B cell (primary cell): ENCODE measurements around the gene PIK3R2. TPM values are rescaled to one million over a fixed set of nuclear protein-coding genes. Genes with fewer than 3 reads are reported as not detected.

Source experiments
- ATAC-seq: fragments of 200-7000 bp; cut with Tn5 transposase; one replicate; pipeline ENCODE4 v1.10.0; 2021; ENCODE audit warnings: low read depth, mild to moderate bottlenecking, moderate number of reproducible peaks, moderate library complexity
- CTCF ChIA-PET: fragments of 350-600 bp; sonication (Branson Sonifier 250); formaldehyde crosslinking; loops from one replicate; lab custom pipeline; 2021; ENCODE audit warnings: antibody characterized with exemption, inconsistent platforms; lab: Charles Lee
- POLR2A ChIA-PET: fragments of 350-600 bp; sonication (Branson Sonifier 250); formaldehyde crosslinking; loops from one replicate; lab custom pipeline; 2021; ENCODE audit warnings: antibody characterized with exemption; lab: Charles Lee
- DNase-seq: peaks from one replicate; pipeline ENCODE4 v3.0.0; 2013
- H2AFZ ChIP-seq: 2 replicates; pipeline ENCODE4 v1.6.1; 2012; ENCODE audit warnings: mild to moderate bottlenecking, low read depth, low read length; ENCODE audit not compliant: insufficient read depth, poor library complexity, severe bottlenecking
- H3K27ac ChIP-seq, 2 donors: 1 replicate in 1 of 2; 2 replicates in 1 of 2; pipeline ENCODE4 v1.5.1; 2012 to 2013; ENCODE audit warnings: low read length in 2 of 2, mild to moderate bottlenecking in 2 of 2, moderate library complexity in 1 of 2
- H3K27me3 ChIP-seq, 4 experiments: fragments of 200-600 bp in 1 of 4; sonication (generic) in 1 of 4; replicated peaks in 1 of 4; 1 replicate in 2 of 4; 2 replicates in 2 of 4; pipeline versions ENCODE4 v1.6.1 to v1.7.0; 2013 to 2016; ENCODE audit warnings: low read length in 3 of 4, mild to moderate bottlenecking in 2 of 4, mixed read lengths in 1 of 4, moderate library complexity in 1 of 4; ENCODE audit not compliant: insufficient read depth in 4 of 4, control insufficient read depth in 3 of 4; ENCODE audit errors: control extremely low read depth in 1 of 4
- H3K36me3 ChIP-seq, 2 experiments: replicated peaks in 1 of 2; 1 replicate in 1 of 2; 2 replicates in 1 of 2; pipeline versions ENCODE4 v1.6.1 to v1.7.1; 2013; ENCODE audit warnings: low read length in 1 of 2; ENCODE audit not compliant: insufficient read depth in 2 of 2, control insufficient read depth in 1 of 2; ENCODE audit errors: control extremely low read depth in 1 of 2, extremely low read depth in 1 of 2
- H3K4me1 ChIP-seq, 2 donors: fragments of 200-600 bp in 1 of 2; sonication (generic) in 1 of 2; 1 replicate in 1 of 2; 2 replicates in 1 of 2; pipeline versions ENCODE4 v1.5.1 to v1.6.1; 2013 to 2017; ENCODE audit warnings: low read length in 2 of 2; ENCODE audit not compliant: control insufficient read depth in 2 of 2, insufficient read depth in 2 of 2
- H3K4me2 ChIP-seq: replicated peaks from 2 replicates; pipeline ENCODE3; 2012; ENCODE audit warnings: mild to moderate bottlenecking, low read depth, low read length; ENCODE audit not compliant: poor library complexity, severe bottlenecking
- H3K4me3 ChIP-seq, 5 experiments: fragments of 200-600 bp in 1 of 5; sonication (generic) in 1 of 5; 1 replicate in 3 of 5; 2 replicates in 2 of 5; pipeline versions ENCODE4 v1.5.1 to v1.7.0; 2011 to 2016; ENCODE audit warnings: low read length in 4 of 5, mild to moderate bottlenecking in 4 of 5, low read depth in 2 of 5, control low read depth in 1 of 5, moderate library complexity in 1 of 5; ENCODE audit not compliant: insufficient read depth in 1 of 5; ENCODE audit errors: control extremely low read depth in 1 of 5, extremely low read depth in 1 of 5
- H3K79me2 ChIP-seq: fragments of 200-600 bp; sonication (generic); one replicate; pipeline ENCODE4 v1.6.0; 2016; ENCODE audit warnings: low read length; ENCODE audit not compliant: control insufficient read depth, insufficient read depth
- H3K9ac ChIP-seq: fragments of 200-600 bp; sonication (generic); 2 replicates; pipeline ENCODE4 v1.6.1; 2017; ENCODE audit warnings: mild to moderate bottlenecking, low read length, moderate library complexity
- H3K9me3 ChIP-seq, 3 donors: one replicate each; pipeline versions ENCODE4 v1.6.1 to v1.7.1; 2013; ENCODE audit warnings: low read length in 2 of 3; ENCODE audit not compliant: control insufficient read depth in 2 of 3, insufficient read depth in 1 of 3; ENCODE audit errors: control extremely low read depth in 1 of 3
- H4K20me1 ChIP-seq: 2 replicates; pipeline ENCODE4 v1.6.0; 2012; ENCODE audit warnings: mild to moderate bottlenecking, low read length; ENCODE audit not compliant: insufficient read depth, control insufficient read depth, poor library complexity, severe bottlenecking
- H3K27ac Mint-ChIP-seq: one replicate; pipeline ENCODE4 v1.8.0; 2021; ENCODE audit warnings: mixed read lengths
- H3K27me3 Mint-ChIP-seq: one replicate; pipeline ENCODE4 v1.8.0; 2021; ENCODE audit warnings: mixed read lengths
- H3K4me1 Mint-ChIP-seq: one replicate; pipeline ENCODE4 v1.8.0; 2021; ENCODE audit warnings: mixed read lengths
- H3K4me3 Mint-ChIP-seq: one replicate; pipeline ENCODE4 v1.8.0; 2021; ENCODE audit warnings: mixed read lengths
- H3K9me3 Mint-ChIP-seq: one replicate; pipeline ENCODE4 v1.8.0; 2022; ENCODE audit warnings: mixed read lengths; ENCODE audit not compliant: insufficient read depth
- EZH2 ChIP-seq: IDR thresholded peaks from 2 replicates; pipeline ENCODE4 v1.6.1; 2012; ENCODE audit warnings: borderline replicate concordance, low read depth, mild to moderate bottlenecking, moderate library complexity, low read length; ENCODE audit not compliant: insufficient read depth, poor library complexity, severe bottlenecking
- WGBS: methylation state at CpG from one replicate; pipeline ENCODE4 v1.1.5; 2013; ENCODE audit warnings: missing lambda C conversion rate; ENCODE audit not compliant: insufficient coverage; 5-methylcytosine and 5-hydroxymethylcytosine counted together
- intact Hi-C: fragments of 100-400 bp; cut with micrococcal nuclease; formaldehyde crosslinking; loops from one replicate; pipeline ENCODE4 v1.10.0; 2022
- polyA plus RNA-seq: library from polyadenylated mRNA; depleted of rRNA; stranded (reverse); fragments of >200 nt; gene quantifications from 2 replicates; pipeline ENCODE4 v1.2.3, GENCODE V29; 2012
- total RNA-seq, 2 donors: library from RNA; stranded (reverse); fragments of 120-200 nt in 1 of 2; gene quantifications; 1 replicate in 1 of 2; 2 replicates in 1 of 2; pipeline versions ENCODE4 v1.2.3 to v1.2.4, GENCODE V29; 2013 to 2022
- TF ChIP-seq, protein P1 (sequence below): fragments of 200-600 bp; IDR thresholded peaks from one replicate; pipeline ENCODE4 v1.8.0; 2022; ENCODE audit warnings: antibody characterized with exemption, mild to moderate bottlenecking

PIK3R2 gene
- total and polyA plus RNA-seq, 2 donors (not counting 1 experiment from before 2014, with no cell fraction given) = 8.5 to 15.8 TPM

DNA sequence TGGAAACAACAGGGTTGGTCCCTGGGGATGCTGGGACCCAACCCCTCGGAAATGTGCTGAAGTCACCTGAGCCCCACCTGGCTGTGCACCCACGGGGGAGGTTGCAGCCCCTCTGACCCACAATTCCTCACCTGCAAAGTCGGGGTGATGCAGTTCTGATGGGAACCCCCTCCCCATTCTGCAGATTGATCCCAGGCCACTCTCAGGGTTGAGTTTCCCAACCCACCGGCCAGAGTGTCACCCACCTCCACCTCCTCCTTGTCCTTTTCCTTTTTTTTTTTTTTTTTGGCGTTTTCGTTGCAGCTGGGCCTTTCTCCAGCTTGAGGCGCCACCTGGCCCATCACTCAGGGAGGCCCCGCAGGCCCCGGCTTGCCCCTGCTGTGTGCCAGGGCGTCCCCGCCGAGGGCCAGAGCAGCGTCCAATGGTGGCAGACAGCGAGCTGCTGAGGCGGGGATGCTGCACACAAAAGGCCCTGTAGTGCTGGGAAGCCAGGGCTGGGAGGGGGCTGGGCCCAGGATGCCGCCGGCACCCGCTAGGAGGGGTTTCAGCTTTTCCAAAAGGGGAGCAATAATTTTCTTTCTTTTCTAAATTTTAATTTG lies 4.6 kb downstream of the PIK3R2 start:
- no peaks in the 10 kb centered on the region for H3K27me3 ChIP-seq
- 75% methylated on average over 12 of the region's 18 CpGs for WGBS
- no peak overlapping the region for H3K4me3 ChIP-seq
- peaks cover 0 to 6% of the 10 kb centered on the region in 2 experiments for H3K36me3 ChIP-seq
- peaks cover 17% of the 10 kb centered on the region for H4K20me1 ChIP-seq
- H3K9me3 ChIP-seq = no peaks in the 10 kb centered on the region
- TF ChIP-seq, protein P1, sequence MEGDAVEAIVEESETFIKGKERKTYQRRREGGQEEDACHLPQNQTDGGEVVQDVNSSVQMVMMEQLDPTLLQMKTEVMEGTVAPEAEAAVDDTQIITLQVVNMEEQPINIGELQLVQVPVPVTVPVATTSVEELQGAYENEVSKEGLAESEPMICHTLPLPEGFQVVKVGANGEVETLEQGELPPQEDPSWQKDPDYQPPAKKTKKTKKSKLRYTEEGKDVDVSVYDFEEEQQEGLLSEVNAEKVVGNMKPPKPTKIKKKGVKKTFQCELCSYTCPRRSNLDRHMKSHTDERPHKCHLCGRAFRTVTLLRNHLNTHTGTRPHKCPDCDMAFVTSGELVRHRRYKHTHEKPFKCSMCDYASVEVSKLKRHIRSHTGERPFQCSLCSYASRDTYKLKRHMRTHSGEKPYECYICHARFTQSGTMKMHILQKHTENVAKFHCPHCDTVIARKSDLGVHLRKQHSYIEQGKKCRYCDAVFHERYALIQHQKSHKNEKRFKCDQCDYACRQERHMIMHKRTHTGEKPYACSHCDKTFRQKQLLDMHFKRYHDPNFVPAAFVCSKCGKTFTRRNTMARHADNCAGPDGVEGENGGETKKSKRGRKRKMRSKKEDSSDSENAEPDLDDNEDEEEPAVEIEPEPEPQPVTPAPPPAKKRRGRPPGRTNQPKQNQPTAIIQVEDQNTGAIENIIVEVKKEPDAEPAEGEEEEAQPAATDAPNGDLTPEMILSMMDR = no peak
- TF ChIP-seq EZH2 = no peak
- no peak overlapping the region for H2AFZ ChIP-seq
- H3K9me3 Mint-ChIP-seq = no peaks in the 10 kb centered on the region
- ATAC-seq (no peak), DNase-seq (no peak)
- no peak overlapping the region for H3K9ac ChIP-seq
- H3K4me2 ChIP-seq = no peak overlapping the region
- no peak overlapping the region for H3K4me3 Mint-ChIP-seq
- ChIA-PET CTCF (interaction anchor here (0.6 kb wide), 1 partner anchor 88 kb away, joined by 3 read pairs; no protein-coding TSS in a partner anchor), POLR2A (interaction anchor here (0.6 kb wide), 1 partner anchor 98 kb away, joined by 4 read pairs; a partner anchor contains a TSS)
- no peak overlapping the region for H3K27ac Mint-ChIP-seq
- intact Hi-C loops = no loop called here
- H3K27me3 Mint-ChIP-seq = no peaks in the 10 kb centered on the region
- H3K4me1 Mint-ChIP-seq = peaks cover 24% of the 10 kb centered on the region
- H3K4me1 ChIP-seq = peaks cover 22 to 32% of the 10 kb centered on the region in 2 donors
- no peak overlapping the region for H3K27ac ChIP-seq
- H3K79me2 ChIP-seq = peaks cover 18% of the 10 kb centered on the region

DNA sequence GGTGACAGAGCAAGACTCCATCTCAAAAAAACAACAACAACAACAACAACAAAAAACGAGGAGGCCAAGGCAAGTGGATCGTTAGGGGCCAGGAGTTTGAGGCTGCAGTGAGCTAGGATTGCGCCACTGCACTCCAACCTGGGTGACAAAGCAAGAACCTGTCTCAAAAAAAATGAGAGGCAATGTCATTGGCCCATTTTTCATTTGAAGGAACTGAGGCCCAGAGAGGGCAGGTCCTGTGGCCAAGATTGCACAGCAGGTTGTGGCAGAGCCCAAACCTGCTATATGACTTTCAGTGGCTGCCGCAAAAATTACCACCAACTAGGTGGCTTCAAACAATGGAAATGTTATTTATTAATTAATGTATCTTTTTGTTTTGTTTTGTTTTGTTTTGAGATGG lies 5.5 kb downstream of the PIK3R2 start:
- intact Hi-C loops = no loop called here
- H3K4me3 Mint-ChIP-seq = no peak overlapping the region
- Histone ChIP-seq H3K27ac (no peak overlapping the region), H3K9ac (no peak overlapping the region), H3K27me3 (no peaks in the 10 kb centered on the region), H2AFZ (no peak overlapping the region), H4K20me1 (peaks cover 17% of the 10 kb centered on the region), H3K4me1 (peaks cover 22 to 30% of the 10 kb centered on the region in 2 donors), H3K79me2 (peaks cover 18% of the 10 kb centered on the region), H3K4me2 (no peak overlapping the region), H3K4me3 (no peak overlapping the region), H3K9me3 (no peaks in the 10 kb centered on the region), H3K36me3 (peaks cover 0 to 14% of the 10 kb centered on the region in 2 experiments)
- no peaks in the 10 kb centered on the region for H3K27me3 Mint-ChIP-seq
- WGBS = 69% methylated on average over 3 of the region's 4 CpGs
- TF ChIP-seq, protein P1 = no peak
- no peak for TF ChIP-seq EZH2
- no peaks in the 10 kb centered on the region for H3K9me3 Mint-ChIP-seq
- DNase-seq (no peak), ATAC-seq (no peak)
- no peak overlapping the region for H3K27ac Mint-ChIP-seq
- CTCF ChIA-PET = interaction anchor here (1.0 kb wide), 1 partner anchor 10 kb away, joined by 3 read pairs; no protein-coding TSS in a partner anchor
- peaks cover 23% of the 10 kb centered on the region for H3K4me1 Mint-ChIP-seq
- POLR2A ChIA-PET = interaction anchor here (0.6 kb wide), 1 partner anchor 97 kb away, joined by 4 read pairs; a partner anchor contains a TSS
